OCI-LY1 (cell line): Measurements from ENCODE around the gene PCSK4.

ENCODE experiments used
- H2AFZ ChIP-seq: fragments of 200-600 bp; sonication (generic), shearing (Covaris generic); 2 replicates; pipeline ENCODE4 v1.6.0; 2014; ENCODE audit warnings: antibody characterized with exemption, mild to moderate bottlenecking, low read length
- H3F3A ChIP-seq: fragments of 200-600 bp; sonication (generic), shearing (Covaris generic); 2 replicates; pipeline ENCODE4 v1.6.0; 2014; ENCODE audit warnings: mild to moderate bottlenecking, antibody characterized with exemption, low read length, moderate library complexity; ENCODE audit not compliant: insufficient read depth
- H3K27ac ChIP-seq: fragments of 200-600 bp; sonication (generic); 2 replicates; pipeline ENCODE4 v1.5.1; 2014; ENCODE audit warnings: low read length, mixed run types, mild to moderate bottlenecking, low read depth; ENCODE audit not compliant: poor library complexity, severe bottlenecking
- H3K27me3 ChIP-seq: fragments of 200-600 bp; sonication (generic); 2 replicates; pipeline ENCODE4 v1.6.0; 2014; ENCODE audit warnings: antibody characterized with exemption, mild to moderate bottlenecking, low read length, moderate library complexity; ENCODE audit not compliant: insufficient read depth
- H3K36me3 ChIP-seq: fragments of 200-600 bp; sonication (generic); 2 replicates; pipeline ENCODE4 v1.6.1; 2014; ENCODE audit warnings: mild to moderate bottlenecking, antibody characterized with exemption, low read length, moderate library complexity, mixed read lengths; ENCODE audit not compliant: insufficient read depth
- H3K4me1 ChIP-seq: fragments of 200-600 bp; sonication (generic); 2 replicates; pipeline ENCODE4 v1.5.1; 2014; ENCODE audit warnings: mild to moderate bottlenecking, low read length, moderate library complexity; ENCODE audit not compliant: insufficient read depth, severe bottlenecking
- H3K4me2 ChIP-seq: fragments of 200-600 bp; sonication (generic), shearing (Covaris generic); 2 replicates; pipeline ENCODE4 v1.6.1; 2014; ENCODE audit warnings: low read length
- H3K4me3 ChIP-seq: fragments of 200-600 bp; sonication (generic); 2 replicates; pipeline ENCODE4 v1.5.1; 2014; ENCODE audit warnings: low read length, low read depth, mild to moderate bottlenecking, mixed read lengths; ENCODE audit not compliant: poor library complexity, severe bottlenecking
- H3K79me2 ChIP-seq: fragments of 200-600 bp; shearing (Covaris generic); 2 replicates; pipeline ENCODE4 v1.6.1; 2016; ENCODE audit warnings: mixed run types, low read length, mixed read lengths; ENCODE audit not compliant: insufficient read depth
- H3K9ac ChIP-seq: fragments of 200-600 bp; sonication (generic), shearing (Covaris generic); 2 replicates; pipeline ENCODE4 v1.6.1; 2014; ENCODE audit warnings: mild to moderate bottlenecking, low read length, mixed read lengths
- H3K9me2 ChIP-seq: fragments of 200-600 bp; sonication (generic), shearing (Covaris generic); 2 replicates; pipeline ENCODE4 v1.6.1; 2014; ENCODE audit warnings: low read depth, mild to moderate bottlenecking, low read length, mixed read lengths
- H3K9me3 ChIP-seq: fragments of 200-600 bp; shearing (Covaris generic); 2 replicates; pipeline ENCODE4 v1.6.1; 2014; ENCODE audit warnings: low read length, mixed read lengths
- H4K20me1 ChIP-seq: fragments of 200-600 bp; sonication (generic), shearing (Covaris generic); 2 replicates; pipeline ENCODE4 v1.6.0; 2016; ENCODE audit warnings: mild to moderate bottlenecking, low read length; ENCODE audit not compliant: insufficient read depth
- EZH2 ChIP-seq: fragments of 200-600 bp; sonication (generic), shearing (Covaris generic); IDR thresholded peaks from 2 replicates; pipeline ENCODE4 v1.8.0; 2017; ENCODE audit warnings: borderline replicate concordance, mixed run types, mild to moderate bottlenecking, antibody characterized with exemption, low read length, moderate library complexity, mixed read lengths
- TF ChIP-seq, protein P1 (sequence below): fragments of 200-600 bp; sonication (generic), shearing (Covaris generic); IDR thresholded peaks from 2 replicates; pipeline ENCODE4 v1.5.1; 2017; ENCODE audit warnings: mild to moderate bottlenecking, antibody characterized with exemption, low read length, moderate library complexity, mixed read lengths

The PCSK4 gene

DNA sequence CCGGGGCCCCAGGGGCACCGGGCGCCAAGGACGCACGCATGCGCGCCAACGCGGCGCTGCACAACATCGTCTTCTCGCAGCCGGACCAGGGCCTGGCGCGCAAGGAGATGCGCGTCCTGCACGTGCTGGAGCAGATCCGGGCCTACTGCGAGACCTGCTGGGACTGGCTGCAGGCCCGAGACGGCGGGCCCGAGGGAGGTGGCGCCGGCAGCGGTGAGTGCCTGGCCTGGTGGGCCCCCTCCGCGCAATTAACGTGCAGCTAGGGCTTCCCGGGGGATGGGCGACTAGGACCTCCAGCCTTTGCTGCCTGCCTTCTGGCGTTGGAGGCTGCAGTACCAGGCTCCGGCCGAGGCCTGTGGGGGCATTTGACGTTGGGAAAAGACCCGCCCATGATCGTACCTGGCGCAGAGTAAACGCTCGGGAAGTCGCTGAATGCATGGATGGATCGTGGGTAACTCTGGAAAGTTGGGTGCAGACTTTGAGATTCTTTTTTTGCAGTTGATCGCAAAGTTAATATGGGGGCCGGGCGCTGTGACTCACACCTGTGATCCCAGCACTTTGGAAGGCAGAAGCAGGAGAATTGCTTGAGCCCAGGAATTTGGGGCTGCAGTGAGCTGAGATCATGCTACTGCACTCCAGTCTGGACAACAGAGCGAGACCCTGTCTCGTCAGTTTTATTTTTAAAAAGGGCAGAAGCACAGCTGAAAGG lies 33.0 kb downstream of the PCSK4 start:
- H3K4me2 ChIP-seq: no peak overlapping the region
- no peaks in the 10 kb centered on the region; the same call in 1 of the 2 replicates for H3K27me3 ChIP-seq
- H3K4me1 ChIP-seq: peaks cover 3% of the 10 kb centered on the region
- H3K36me3 ChIP-seq: no peaks in the 10 kb centered on the region
- no peaks in the 10 kb centered on the region for H3K9me3 ChIP-seq
- H2AFZ ChIP-seq: no peak overlapping the region
- no peaks in the 10 kb centered on the region for H3K9me2 ChIP-seq
- no peak overlapping the region for H3K4me3 ChIP-seq
- H3K9ac ChIP-seq: no peak overlapping the region
- H3K27ac ChIP-seq: no peak overlapping the region
- no peaks in the 10 kb centered on the region for H4K20me1 ChIP-seq
- H3K79me2 ChIP-seq: no peaks in the 10 kb centered on the region
- no peaks in the 10 kb centered on the region for H3F3A ChIP-seq
- no peak for TF ChIP-seq EZH2
- TF ChIP-seq, protein P1, sequence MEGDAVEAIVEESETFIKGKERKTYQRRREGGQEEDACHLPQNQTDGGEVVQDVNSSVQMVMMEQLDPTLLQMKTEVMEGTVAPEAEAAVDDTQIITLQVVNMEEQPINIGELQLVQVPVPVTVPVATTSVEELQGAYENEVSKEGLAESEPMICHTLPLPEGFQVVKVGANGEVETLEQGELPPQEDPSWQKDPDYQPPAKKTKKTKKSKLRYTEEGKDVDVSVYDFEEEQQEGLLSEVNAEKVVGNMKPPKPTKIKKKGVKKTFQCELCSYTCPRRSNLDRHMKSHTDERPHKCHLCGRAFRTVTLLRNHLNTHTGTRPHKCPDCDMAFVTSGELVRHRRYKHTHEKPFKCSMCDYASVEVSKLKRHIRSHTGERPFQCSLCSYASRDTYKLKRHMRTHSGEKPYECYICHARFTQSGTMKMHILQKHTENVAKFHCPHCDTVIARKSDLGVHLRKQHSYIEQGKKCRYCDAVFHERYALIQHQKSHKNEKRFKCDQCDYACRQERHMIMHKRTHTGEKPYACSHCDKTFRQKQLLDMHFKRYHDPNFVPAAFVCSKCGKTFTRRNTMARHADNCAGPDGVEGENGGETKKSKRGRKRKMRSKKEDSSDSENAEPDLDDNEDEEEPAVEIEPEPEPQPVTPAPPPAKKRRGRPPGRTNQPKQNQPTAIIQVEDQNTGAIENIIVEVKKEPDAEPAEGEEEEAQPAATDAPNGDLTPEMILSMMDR: no peak

DNA sequence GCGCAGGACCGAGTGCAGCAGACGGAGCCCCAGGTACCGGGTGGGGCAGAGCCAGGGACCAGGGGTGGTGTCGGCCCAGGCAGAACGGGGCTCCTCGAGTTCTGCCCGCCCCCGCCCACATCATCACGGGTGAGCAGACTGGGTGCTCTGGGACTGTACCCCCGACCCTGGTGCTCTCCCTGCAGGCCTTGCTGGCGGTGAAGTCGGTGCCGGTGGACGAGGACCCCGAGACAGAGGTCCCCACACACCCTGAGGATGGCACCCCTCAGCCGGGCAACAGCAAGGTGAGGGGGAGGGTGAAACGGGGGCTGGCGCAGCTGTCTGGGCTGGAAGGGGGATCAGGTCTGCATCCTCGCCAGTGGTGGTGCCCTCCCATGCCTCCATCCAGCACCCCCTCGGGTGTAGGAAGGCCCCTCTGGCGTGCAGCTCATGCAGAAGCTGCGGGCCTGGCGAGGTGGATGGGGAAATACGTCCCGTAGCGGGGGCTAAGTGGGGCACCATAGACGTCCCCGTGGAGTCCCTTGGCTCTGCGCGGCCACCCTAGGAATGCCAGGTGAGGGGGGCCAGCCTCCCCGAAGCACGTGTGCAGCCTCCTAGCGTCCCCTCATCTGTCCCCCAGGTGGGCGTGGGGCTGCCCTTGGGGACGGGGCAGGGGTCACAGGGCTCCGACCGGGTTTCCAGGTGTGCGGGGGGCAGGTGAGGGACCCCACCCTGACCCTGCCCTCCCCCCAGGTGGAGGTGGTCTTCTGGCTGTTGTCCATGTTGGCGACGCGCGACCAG lies 33.8 kb downstream of the PCSK4 start:
- no peak overlapping the region for H3K4me3 ChIP-seq
- H3K9me2 ChIP-seq: no peaks in the 10 kb centered on the region
- no peak overlapping the region for H3K4me2 ChIP-seq
- H3F3A ChIP-seq: no peaks in the 10 kb centered on the region
- no peak overlapping the region for H2AFZ ChIP-seq
- H3K9me3 ChIP-seq: no peaks in the 10 kb centered on the region
- H3K27ac ChIP-seq: no peak overlapping the region
- no peaks in the 10 kb centered on the region; the same call in 1 of the 2 replicates for H3K27me3 ChIP-seq
- H3K36me3 ChIP-seq: no peaks in the 10 kb centered on the region
- no peaks in the 10 kb centered on the region for H4K20me1 ChIP-seq
- H3K4me1 ChIP-seq: peaks cover 3% of the 10 kb centered on the region
- H3K79me2 ChIP-seq: no peaks in the 10 kb centered on the region
- TF ChIP-seq, protein P1: no peak
- TF ChIP-seq EZH2: no peak
- H3K9ac ChIP-seq: no peak overlapping the region

DNA sequence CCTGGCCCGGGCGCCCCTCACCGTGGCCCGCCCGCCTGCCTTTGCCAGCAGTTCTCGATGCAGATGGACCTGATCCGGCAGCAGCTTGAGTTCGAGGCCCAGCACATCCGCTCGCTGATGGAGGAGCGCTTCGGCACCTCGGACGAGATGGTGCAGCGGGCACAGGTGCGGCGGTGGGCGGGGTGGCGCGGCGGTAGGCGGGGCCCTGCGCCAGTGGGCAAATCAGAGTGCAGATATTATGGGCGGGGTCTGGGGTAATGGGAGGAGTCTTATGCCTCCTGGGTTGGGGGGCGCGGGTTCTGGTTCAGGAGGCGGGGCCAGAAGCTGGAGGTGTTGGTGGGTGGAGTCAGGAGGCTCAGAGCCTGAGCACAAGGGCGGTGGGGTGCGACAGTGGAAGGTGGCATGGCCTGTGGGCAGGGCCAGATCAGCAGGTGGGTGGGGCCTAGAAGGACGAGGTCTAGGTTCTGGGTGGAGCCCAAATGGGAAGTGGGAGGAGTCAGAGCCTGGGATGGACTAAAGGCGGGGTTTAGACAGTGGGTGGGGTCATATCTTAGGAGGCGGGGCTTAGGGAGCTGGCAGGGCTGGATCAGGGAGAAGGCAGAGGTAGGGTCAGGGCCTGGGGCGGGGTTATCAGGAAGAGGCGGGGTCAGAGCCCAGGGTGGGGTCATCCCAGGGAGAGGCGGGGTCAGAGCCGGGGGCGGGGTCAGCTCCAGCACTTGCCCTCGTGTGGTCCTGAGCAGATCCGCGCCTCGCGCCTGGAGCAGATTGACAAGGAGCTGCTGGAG lies 34.6 kb downstream of the PCSK4 start:
- H3K9ac ChIP-seq: no peak overlapping the region
- H2AFZ ChIP-seq: no peak overlapping the region
- H3K4me2 ChIP-seq: peak overlapping the region; percentile 15; the same call in 1 of the 2 replicates

More for the DNA sequence above, 34.6 kb downstream of the PCSK4 start:
- Histone ChIP-seq H3K4me3 (no peak overlapping the region), H3K79me2 (no peaks in the 10 kb centered on the region), H3F3A (no peaks in the 10 kb centered on the region), H4K20me1 (no peaks in the 10 kb centered on the region), H3K27ac (no peak overlapping the region), H3K9me3 (no peaks in the 10 kb centered on the region), H3K9me2 (no peaks in the 10 kb centered on the region), H3K27me3 (no peaks in the 10 kb centered on the region; the same call in 1 of the 2 replicates), H3K4me1 (peaks cover 3% of the 10 kb centered on the region), H3K36me3 (no peaks in the 10 kb centered on the region)
- TF ChIP-seq, protein P1: no peak
